Right atrium auricular region (tissue), 2 donors: ENCODE results near the gene LEPR. TPM values are rescaled to one million over a fixed set of nuclear protein-coding genes. Genes with fewer than 3 reads are reported as not detected.

ENCODE experiments used
- DNase-seq: peaks from one replicate; pipeline ENCODE4 v3.0.0-alpha.2; 2019; ENCODE audit warnings: low spot score
- H3K27ac ChIP-seq, 2 donors: fragments of 200-600 bp; sonication (generic); 1 replicate in 1 of 2; 2 replicates in 1 of 2; pipeline ENCODE4 v1.5.1; 2016 to 2019
- H3K27me3 ChIP-seq, 2 donors: fragments of 200-600 bp; sonication (generic); one replicate each; pipeline versions ENCODE4 v1.5.1 to v1.6.0; 2017 to 2019
- H3K36me3 ChIP-seq: fragments of 200-600 bp; sonication (generic); one replicate; pipeline ENCODE4 v1.5.1; 2016
- H3K4me1 ChIP-seq, 2 donors: fragments of 200-600 bp; sonication (generic); one replicate each; pipeline versions ENCODE4 v1.5.1 to v1.6.0; 2017 to 2019
- H3K4me3 ChIP-seq, 2 donors: fragments of 200-600 bp; sonication (generic); 1 replicate in 1 of 2; 2 replicates in 1 of 2; pipeline ENCODE4 v1.5.1; 2017 to 2019; ENCODE audit warnings: mild to moderate bottlenecking in 1 of 2, moderate library complexity in 1 of 2
- H3K9me3 ChIP-seq, 2 donors: fragments of 200-600 bp; sonication (generic); one replicate each; pipeline ENCODE4 v1.5.1; 2019
- CTCF ChIP-seq, 2 donors: fragments of 200-600 bp; sonication (generic); IDR thresholded peaks; one replicate each; pipeline ENCODE4 v1.5.1; 2019; ENCODE audit warnings: antibody characterized with exemption in 2 of 2
- total RNA-seq, 2 donors: library from RNA; depleted of rRNA; stranded (reverse); fragments of >200 nt; gene quantifications; one replicate each; pipeline ENCODE4 v1.1.0, GENCODE V29; 2016

The LEPR gene
- total RNA-seq, 2 donors from 2014 or later = 10.8 to 25.2 TPM

- Histone ChIP-seq H3K4me1 (no peaks in the 10 kb centered on the region), H3K27ac (no peak overlapping the region), H3K4me3 (no peak overlapping the region), H3K36me3 (no peaks in the 10 kb centered on the region), H3K27me3 (no peaks in the 10 kb centered on the region), H3K9me3 (no peaks in the 10 kb centered on the region)
- DNase-seq = no peak
- TF ChIP-seq CTCF (IDR thresholded peaks at IDR 0.05) = no peak
Measured at GRCh38 chr1:65409314-65409713, 11.2 kb upstream of the LEPR start.

- Histone ChIP-seq H3K4me3 (no peak overlapping the region), H3K27ac (no peak overlapping the region), H3K9me3 (no peaks in the 10 kb centered on the region), H3K4me1 (no peaks in the 10 kb centered on the region), H3K36me3 (no peaks in the 10 kb centered on the region), H3K27me3 (no peaks in the 10 kb centered on the region)
- no peak for TF ChIP-seq CTCF (IDR thresholded peaks at IDR 0.05)
- DNase-seq = no peak
Measured at GRCh38 chr1:65409816-65410326, 10.6 kb upstream of the LEPR start.

GRCh38 chr1:65412256-65412983 lies 8.0 kb upstream of the LEPR start:
- H3K27me3 ChIP-seq = no peaks in the 10 kb centered on the region
- H3K36me3 ChIP-seq = no peaks in the 10 kb centered on the region
- no peak for TF ChIP-seq CTCF (IDR thresholded peaks at IDR 0.05)
- H3K4me1 ChIP-seq = no peaks in the 10 kb centered on the region
- no peaks in the 10 kb centered on the region for H3K9me3 ChIP-seq
- H3K27ac ChIP-seq = no peak overlapping the region
- H3K4me3 ChIP-seq = no peak overlapping the region
- no peak for DNase-seq

- no peak for DNase-seq
Measured at GRCh38 chr1:65412984-65413375, 7.5 kb upstream of the LEPR start.

GRCh38 chr1:65414538-65414937 lies 5.9 kb upstream of the LEPR start:
- Histone ChIP-seq H3K9me3 (no peaks in the 10 kb centered on the region), H3K27ac (no peak overlapping the region), H3K4me3 (no peak overlapping the region), H3K36me3 (no peaks in the 10 kb centered on the region), H3K27me3 (no peaks in the 10 kb centered on the region), H3K4me1 (peaks cover 0 to 6% of the 10 kb centered on the region in 2 donors)
- TF ChIP-seq CTCF (IDR thresholded peaks at IDR 0.05) = no peak
- DNase-seq = no peak

More at GRCh38 chr1:65412984-65413375, 7.5 kb upstream of the LEPR start:
- no peak overlapping the region for H3K27ac ChIP-seq
- H3K4me1 ChIP-seq = no peaks in the 10 kb centered on the region
- no peak for TF ChIP-seq CTCF (IDR thresholded peaks at IDR 0.05)
- no peaks in the 10 kb centered on the region for H3K9me3 ChIP-seq
- no peaks in the 10 kb centered on the region for H3K36me3 ChIP-seq
- no peak overlapping the region for H3K4me3 ChIP-seq
- no peaks in the 10 kb centered on the region for H3K27me3 ChIP-seq

GRCh38 chr1:65416767-65417166 lies 3.7 kb upstream of the LEPR start:
- H3K27me3 ChIP-seq = no peaks in the 10 kb centered on the region

More at GRCh38 chr1:65416767-65417166, 3.7 kb upstream of the LEPR start:
- TF ChIP-seq CTCF (IDR thresholded peaks at IDR 0.05) = no peak
- no peaks in the 10 kb centered on the region for H3K36me3 ChIP-seq
- DNase-seq = no peak
- peaks cover 0 to 11% of the 10 kb centered on the region in 2 donors for H3K4me1 ChIP-seq
- no peak overlapping the region for H3K4me3 ChIP-seq
- no peaks in the 10 kb centered on the region for H3K9me3 ChIP-seq
- H3K27ac ChIP-seq = no peak overlapping the region
